GM21381 (cell line): ENCODE measurements around the gene HYOU1.
"Not testable (repeated sequence)": the region's sequence is repeated elsewhere in the genome, so short reads cannot be mapped to it uniquely, and the experiment has no call there.

ENCODE experiments used
- ATAC-seq: cut with Tn5 transposase; IDR thresholded peaks from one replicate; pipeline ENCODE4 v1.9.1; 2021; ENCODE audit warnings: mild to moderate bottlenecking, moderate library complexity; ENCODE audit not compliant: unreplicated experiment

The HYOU1 gene

DNA sequence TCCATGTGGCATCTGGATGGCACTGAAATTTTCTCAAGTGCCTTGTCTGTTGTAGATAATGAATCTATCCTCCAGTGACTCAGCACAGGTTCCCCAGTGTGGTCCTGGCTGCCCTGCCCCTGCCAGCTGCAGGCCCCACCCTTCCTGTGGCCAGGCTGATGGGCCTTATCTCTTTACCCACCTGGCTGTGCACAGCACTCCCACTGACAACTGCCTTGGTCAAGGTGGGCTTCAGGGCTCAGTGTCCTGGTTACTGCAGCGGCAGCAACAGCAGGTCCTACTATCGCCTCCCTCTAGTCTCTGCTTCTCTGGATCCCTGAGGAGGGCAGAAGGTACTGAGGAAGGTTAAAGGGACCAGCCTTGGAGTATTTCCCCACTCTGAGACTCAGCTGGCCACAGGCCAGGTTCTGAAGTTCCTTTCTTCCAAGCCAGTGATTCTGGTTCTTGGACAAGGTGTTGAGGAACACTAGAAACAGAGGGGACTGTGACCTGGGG lies 30.8 kb upstream of the HYOU1 start:
- ATAC-seq: no peak

GRCh38 chr11:119087123-119087522 lies 30.1 kb upstream of the HYOU1 start:
- ATAC-seq: no peak

GRCh38 chr11:119085437-119085847 lies 28.4 kb upstream of the HYOU1 start:
- peak; percentile 7 for ATAC-seq

DNA sequence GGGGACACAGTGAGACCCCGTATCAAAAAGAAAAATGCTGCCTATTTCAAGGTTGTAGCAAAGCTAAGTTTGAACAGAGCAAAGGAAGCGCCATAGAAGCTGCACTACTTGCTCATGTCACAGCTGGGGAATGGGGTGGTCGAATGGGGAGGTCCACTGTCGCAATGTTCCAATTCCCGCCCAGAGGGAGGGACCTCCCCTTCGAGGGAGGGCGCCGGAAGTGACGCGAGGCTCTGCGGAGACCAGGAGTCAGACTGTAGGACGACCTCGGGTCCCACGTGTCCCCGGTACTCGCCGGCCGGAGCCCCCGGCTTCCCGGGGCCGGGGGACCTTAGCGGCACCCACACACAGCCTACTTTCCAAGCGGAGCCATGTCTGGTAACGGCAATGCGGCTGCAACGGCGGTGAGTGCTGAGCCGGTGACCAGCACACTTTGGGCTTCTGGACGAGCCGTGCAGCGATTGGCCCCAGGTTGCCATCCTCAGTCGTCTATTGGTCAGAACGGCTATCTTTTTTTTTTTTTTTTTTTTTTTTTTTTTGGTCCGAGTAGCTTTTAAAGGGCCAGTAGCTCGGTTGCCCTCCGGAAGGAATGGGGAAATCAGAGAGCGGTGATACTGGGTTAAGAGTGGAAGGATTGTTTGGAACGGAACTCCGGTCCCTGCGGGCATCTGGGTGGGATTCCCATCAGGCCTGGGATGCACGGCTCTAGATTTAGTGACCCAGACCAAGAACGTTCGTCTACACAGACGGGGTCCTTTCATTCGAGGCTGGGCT lies 27.8 kb upstream of the HYOU1 start, which contains the start of gene HMBS:
Gene HMBS (plus strand): TSS at position 219 of the 774 bp plus-strand sequence. CDS start 153 bp downstream, at position 372.
- ATAC-seq: peak; percentile 88

DNA sequence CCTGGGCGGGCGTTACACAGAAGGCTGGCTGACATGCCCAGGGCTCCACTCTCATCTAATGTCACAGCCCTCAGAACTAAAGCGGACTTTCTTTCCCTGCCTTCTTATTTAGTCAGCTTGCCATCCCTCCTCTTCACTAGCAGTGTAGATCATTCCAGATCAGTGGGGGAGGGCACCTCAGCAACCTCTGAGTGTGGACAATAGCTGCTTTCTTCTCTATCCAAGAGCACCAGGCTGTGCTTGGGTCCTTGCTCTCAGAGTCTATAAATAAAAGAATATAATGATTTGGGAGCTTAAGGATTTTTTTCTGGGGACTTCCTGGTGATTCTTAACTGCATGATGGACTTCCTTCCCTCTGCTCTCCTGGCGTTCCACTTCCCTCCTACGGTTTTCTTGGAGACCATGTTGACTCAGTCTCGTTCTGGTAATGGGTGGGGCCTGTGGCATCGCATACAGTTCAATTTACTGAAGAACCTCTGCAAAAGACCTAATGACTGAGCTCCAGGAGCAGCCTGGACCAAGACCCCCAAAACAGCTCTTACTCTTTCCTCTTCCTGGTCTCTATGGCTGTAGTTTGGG lies 24.8 kb upstream of the HYOU1 start:
- ATAC-seq: no peak

- ATAC-seq: no peak
Measured at GRCh38 chr11:119078675-119079420, 21.8 kb upstream of the HYOU1 start.

DNA sequence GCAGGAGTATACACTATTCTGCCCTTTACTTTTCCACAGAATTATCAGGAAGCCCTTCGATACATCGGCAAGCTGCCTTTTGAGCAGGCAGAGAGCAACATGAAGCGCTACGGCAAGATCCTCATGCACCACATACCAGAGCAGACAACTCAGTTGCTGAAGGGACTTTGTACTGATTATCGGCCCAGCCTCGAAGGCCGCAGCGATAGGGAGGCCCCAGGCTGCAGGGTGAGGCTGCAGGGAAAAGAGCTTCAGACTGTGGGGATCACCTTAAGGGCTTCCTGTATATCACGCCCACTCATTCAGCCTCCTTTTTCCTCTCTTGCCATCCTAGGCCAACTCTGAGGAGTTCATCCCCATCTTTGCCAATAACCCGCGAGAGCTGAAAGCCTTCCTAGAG lies 20.8 kb upstream of the HYOU1 start:
- ATAC-seq: no peak

- peak; percentile 95 for ATAC-seq
Measured at GRCh38 chr11:119067371-119068222, 10.6 kb upstream of the HYOU1 start, which contains the start of gene VPS11. TSS of gene VPS11 (plus strand) at chr11:119067818. CDS start at chr11:119067824, 6 bp downstream.

- no peak for ATAC-seq
Measured at GRCh38 chr11:119065369-119065768, 8.4 kb upstream of the HYOU1 start.

DNA sequence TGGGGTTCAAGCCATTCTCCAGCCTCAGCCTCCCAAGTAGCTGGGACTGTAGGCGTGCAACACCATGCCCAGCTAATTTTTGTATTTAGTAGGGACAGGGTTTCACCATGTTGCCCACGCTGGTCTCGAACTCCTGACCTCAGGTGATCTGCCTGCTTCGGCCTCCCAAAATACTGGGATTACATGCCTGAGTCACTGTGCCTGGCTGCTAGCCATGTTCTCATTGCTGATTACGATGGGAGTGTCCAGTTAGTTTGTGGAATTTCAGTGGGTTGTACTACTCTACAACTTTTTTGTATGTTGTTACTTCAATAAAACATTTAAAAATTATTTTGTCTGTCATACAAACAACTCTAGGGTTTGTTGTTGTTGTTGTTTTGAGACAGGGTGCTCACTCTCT lies 5.8 kb upstream of the HYOU1 start:
- ATAC-seq: no peak

DNA sequence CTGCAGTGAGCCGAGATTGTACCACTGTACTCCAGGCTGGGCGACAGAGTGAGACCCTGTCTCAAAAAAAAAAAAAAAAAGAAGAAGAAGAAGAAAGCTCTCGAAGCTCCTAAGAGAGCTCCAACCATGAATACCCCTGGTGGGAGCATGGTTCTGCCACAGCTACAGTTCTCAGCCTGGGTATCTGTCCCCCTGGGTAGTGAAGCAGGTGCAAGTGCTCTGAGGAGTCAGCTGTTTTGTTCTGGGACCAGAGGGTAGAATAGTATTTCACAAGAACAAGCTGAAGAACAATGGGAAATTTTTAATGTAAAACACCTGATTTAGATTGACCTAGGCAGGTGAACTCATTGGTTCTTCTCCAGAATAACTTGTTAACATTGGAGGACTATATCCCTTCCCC lies 4.3 kb upstream of the HYOU1 start:
- no peak for ATAC-seq

- not testable (repeated sequence) for ATAC-seq
Measured at GRCh38 chr11:119059128-119059527, 2.1 kb upstream of the HYOU1 start.

GRCh38 chr11:119056421-119056999 lies 495 bp downstream of the HYOU1 start:
- peak; percentile 10 for ATAC-seq

DNA sequence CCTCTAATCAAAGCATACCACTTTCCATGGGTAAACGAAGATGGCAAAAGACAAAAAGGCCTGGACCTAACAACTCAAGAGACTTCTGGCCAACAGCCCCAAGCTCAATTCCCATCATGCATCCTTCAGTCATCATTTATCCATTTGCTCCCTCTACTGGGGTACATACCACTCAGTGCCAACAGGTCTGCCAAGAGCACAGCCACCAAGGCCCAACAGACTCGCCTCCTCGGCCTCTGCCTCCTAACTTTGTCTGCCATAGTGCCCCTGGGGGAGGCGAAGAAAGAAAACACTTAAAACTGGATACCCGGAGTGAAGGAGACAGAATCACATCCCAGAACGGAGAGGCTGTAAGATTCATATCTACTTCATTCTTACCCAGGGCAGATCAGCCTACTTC lies 1.1 kb downstream of the HYOU1 start:
- no peak for ATAC-seq

DNA sequence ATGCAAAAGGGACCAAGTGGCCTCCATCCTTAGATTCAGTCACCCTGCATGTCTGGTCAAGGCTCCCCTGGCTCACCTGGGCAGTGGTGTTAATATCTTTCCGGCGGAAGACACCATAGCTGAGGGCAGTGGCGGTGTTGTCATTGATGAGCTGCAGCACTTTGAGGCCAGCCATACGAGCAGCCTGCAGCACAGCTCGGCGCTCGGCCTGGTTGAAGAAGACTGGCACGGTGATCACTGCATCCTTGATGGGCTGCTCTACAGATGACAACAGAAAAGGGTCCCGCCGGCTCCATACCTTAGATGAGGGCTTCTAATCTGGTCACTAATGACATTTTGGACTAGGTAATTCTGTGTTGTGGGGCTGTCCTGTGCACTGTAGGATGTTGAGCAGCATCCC lies 2.6 kb downstream of the HYOU1 start:
- ATAC-seq: no peak

DNA sequence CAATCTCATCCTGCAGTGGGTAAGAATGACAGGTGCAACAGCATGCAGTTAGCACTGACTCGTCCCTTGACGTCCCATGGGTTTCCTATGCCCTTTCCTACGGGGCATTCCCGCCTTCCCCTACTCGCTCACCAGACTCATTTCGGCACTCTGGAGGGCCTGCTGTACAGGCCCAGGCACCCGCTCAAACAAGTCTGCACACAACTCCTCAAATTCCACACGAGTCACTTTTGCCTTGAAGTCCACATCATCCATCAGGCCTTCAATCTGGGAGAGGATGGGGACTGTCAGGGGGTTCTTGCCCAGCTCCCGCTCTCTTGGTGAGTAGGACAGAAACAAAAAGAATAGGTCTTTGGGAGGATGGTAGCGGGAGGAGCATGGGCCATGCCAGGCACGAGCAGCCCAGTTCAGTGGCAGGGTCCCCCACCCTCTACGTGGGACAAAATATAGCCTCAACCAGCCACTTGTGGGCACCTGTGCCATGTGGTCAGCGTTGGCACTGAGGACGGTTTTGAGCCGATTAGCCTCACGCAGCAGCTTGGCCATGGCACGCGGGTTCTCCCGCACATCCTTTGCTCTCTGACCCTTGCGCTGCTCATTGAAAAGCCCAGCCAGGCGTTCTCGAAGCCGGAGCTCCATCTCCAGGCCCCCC lies 4.7 kb downstream of the HYOU1 start:
- no peak for ATAC-seq

DNA sequence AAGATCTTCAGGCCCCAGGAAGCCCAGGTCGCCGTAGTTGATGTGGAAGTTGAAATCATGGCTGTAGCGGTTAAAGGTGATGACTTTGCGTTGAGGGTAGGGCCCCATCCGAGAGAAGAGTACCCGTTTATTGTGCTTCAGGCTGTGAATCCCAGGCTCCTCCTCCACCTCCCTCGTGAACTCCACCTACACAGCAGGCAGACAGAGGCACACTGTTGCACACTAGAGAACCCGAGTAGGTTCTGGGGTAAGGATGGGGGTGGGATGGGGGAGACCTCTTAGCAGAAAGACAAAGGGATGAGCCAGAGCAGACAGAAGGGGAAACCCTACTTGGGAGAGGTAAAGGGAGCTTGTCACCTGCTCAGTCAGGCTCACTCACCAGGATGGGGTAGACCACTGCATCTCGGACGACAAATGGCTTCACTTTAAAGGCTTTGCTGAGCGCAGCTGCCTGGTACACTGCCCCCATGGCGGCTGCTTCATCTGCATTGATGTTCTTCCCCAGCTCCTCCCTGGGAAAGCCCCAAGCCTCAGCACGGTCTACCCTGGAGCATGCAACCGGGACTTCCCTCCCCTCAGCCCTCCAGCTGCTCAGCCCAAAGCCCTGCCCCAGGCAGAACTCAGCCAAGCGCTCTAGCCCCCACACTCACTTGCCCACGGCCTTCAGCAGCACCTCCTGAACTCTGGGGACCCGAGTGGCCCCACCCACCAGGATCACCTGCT lies 5.4 kb downstream of the HYOU1 start:
- peak; percentile 38 for ATAC-seq

DNA sequence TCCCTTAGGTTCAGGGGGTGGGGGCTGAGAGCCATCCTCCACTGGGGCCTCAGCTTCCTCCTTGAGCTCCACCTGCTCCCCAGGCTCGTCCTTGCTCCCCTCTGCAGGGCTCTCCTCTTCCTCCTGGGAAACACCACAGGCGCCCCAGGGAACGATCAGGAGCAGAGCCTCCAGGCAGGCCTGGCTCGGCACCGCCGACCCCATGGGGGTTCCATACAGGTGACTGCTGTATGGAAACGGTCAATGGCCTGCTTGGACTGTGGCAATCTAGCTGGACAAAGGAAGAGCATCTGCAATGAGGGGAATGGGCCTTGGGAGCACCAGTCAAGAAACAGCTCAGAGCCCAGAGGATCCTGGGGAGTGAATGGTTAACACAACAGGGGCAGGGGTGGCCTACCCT lies 7.9 kb downstream of the HYOU1 start:
- no peak for ATAC-seq

- ATAC-seq: no peak
Measured at GRCh38 chr11:119048644-119049043, 8.4 kb downstream of the HYOU1 start.
